Right lobe of liver (tissue), 6 donors: ENCODE data around the gene LYPD6B. TPM values are rescaled to one million over a fixed set of nuclear protein-coding genes. Genes with fewer than 3 reads are reported as not detected.
"Not testable (repeated sequence)": the region's sequence is repeated elsewhere in the genome, so short reads cannot be mapped to it uniquely, and the experiment has no call there.

Experiments used
- ATAC-seq, 4 donors: fragments of 200-7000 bp; cut with Tn5 transposase; one replicate each; pipeline ENCODE4 v1.9.1; 2020; ENCODE audit warnings: mild to moderate bottlenecking in 4 of 4, moderate library complexity in 4 of 4
- DNase-seq, 3 donors: peaks; one replicate each; pipeline ENCODE4 v3.0.0-alpha.2; 2020
- H3K27ac ChIP-seq, 3 donors: fragments of 200-600 bp; one replicate each; pipeline ENCODE4 v1.8.0; 2022
- H3K27me3 ChIP-seq, 2 donors: fragments of 200-600 bp; one replicate each; pipeline ENCODE4 v1.8.0; 2022
- H3K36me3 ChIP-seq, 4 donors: fragments of 200-600 bp; sonication (generic) in 1 of 4; one replicate each; pipeline versions ENCODE4 v1.5.1 to v1.8.0; 2017 to 2022; ENCODE audit warnings: control low read depth in 1 of 4
- H3K4me1 ChIP-seq, 4 donors: fragments of 200-600 bp; sonication (generic) in 1 of 4; one replicate each; pipeline versions ENCODE4 v1.5.1 to v1.8.0; 2017 to 2022; ENCODE audit warnings: control low read depth in 1 of 4
- H3K4me3 ChIP-seq, 3 donors: fragments of 200-600 bp; one replicate each; pipeline ENCODE4 v1.8.0; 2022
- H3K9me3 ChIP-seq, 4 donors: fragments of 200-600 bp; sonication (generic) in 1 of 4; one replicate each; pipeline versions ENCODE4 v1.5.1 to v1.8.0; 2017 to 2022; ENCODE audit warnings: control low read depth in 1 of 4
- POLR2A ChIP-seq: fragments of 450-650 bp; IDR thresholded peaks from one replicate; pipeline ENCODE4 v1.6.1; 2017; ENCODE audit warnings: antibody characterized with exemption, mild to moderate bottlenecking
- WGBS: methylation state at CpG from one replicate; pipeline ENCODE4 v1.1.6; 2018; ENCODE audit warnings: low coverage, low lambda C conversion rate; ENCODE audit not compliant: insufficient coverage; ENCODE audit errors: missing lambda C conversion rate; 5-methylcytosine and 5-hydroxymethylcytosine counted together
- intact Hi-C, 2 donors: fragments of 100-400 bp; cut with DNase I; formaldehyde crosslinking; loops; one replicate each; pipeline versions ENCODE4 v1.11.2 to v1.14.1; 2022
- total RNA-seq, 6 experiments: library from RNA; depleted of rRNA in 2 of 6; stranded (reverse); fragments of >200 nt in 2 of 6; fragmentation: NEBNext Ultra II Directional in 3 of 6; extraction: Animal tissue kit (Norgen Biotek cat#: 25700) in 3 of 6; gene quantifications; one replicate each; pipeline versions ENCODE4 v1.1.0 to v1.2.4, GENCODE V29; 2016 to 2023
- TF ChIP-seq, protein P1 (sequence below), 4 donors: fragments of 200-600 bp in 3 of 4; fragments of 450-650 bp in 1 of 4; IDR thresholded peaks; one replicate each; pipeline versions ENCODE4 v1.5.1 to v1.8.0; 2016 to 2022; ENCODE audit warnings: antibody characterized with exemption in 4 of 4, mild to moderate bottlenecking in 2 of 4
- donor health status: DM: no; HTN: yes; CAD: no.
- donor health status: DM: no; HTN: no; CAD: no.
- donor health status: DM: no; HTN: no; CAD: no.
- donor health status: DM: no; HTN: yes; CAD: no.
- donor health status: DM: no; HTN: yes; CAD: no.

The LYPD6B gene
- total RNA-seq, 6 experiments from 2014 or later: 0.30 to 0.31 TPM; not detected in 4

DNA sequence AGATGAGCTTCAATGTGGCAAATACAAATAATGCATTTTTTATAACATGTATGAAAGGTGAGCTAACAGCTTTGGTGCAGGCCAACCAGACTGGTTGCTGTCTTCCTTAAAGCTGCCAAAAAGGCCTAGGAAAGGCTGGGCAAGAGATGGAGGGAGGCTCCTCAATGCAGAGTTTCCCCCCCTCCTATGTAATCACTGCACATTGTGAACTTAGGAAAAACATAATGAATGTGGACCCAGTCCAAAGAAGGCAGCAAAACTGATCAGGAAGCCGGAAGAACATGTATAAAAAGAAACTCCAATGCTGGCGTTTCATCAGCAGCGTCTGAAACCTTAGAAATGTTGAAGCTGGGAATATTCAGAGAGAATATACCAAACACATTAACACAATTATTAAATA is 207.7 kb downstream of the LYPD6B start:
- Histone ChIP-seq H3K27me3 (no peaks in the 10 kb centered on the region), H3K4me1 (no peaks in the 10 kb centered on the region), H3K9me3 (no peaks in the 10 kb centered on the region), H3K36me3 (no peaks in the 10 kb centered on the region), H3K4me3 (no peak overlapping the region), H3K27ac (no peak overlapping the region)
- 78% methylated on average over 3 of the region's 3 CpGs for WGBS
- TF ChIP-seq, protein P1, sequence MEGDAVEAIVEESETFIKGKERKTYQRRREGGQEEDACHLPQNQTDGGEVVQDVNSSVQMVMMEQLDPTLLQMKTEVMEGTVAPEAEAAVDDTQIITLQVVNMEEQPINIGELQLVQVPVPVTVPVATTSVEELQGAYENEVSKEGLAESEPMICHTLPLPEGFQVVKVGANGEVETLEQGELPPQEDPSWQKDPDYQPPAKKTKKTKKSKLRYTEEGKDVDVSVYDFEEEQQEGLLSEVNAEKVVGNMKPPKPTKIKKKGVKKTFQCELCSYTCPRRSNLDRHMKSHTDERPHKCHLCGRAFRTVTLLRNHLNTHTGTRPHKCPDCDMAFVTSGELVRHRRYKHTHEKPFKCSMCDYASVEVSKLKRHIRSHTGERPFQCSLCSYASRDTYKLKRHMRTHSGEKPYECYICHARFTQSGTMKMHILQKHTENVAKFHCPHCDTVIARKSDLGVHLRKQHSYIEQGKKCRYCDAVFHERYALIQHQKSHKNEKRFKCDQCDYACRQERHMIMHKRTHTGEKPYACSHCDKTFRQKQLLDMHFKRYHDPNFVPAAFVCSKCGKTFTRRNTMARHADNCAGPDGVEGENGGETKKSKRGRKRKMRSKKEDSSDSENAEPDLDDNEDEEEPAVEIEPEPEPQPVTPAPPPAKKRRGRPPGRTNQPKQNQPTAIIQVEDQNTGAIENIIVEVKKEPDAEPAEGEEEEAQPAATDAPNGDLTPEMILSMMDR (IDR thresholded peaks at IDR 0.05): no peak
- no peak for TF ChIP-seq POLR2A
- DNase-seq (no peak), ATAC-seq (no peak)
- intact Hi-C loops: no loop called here

DNA sequence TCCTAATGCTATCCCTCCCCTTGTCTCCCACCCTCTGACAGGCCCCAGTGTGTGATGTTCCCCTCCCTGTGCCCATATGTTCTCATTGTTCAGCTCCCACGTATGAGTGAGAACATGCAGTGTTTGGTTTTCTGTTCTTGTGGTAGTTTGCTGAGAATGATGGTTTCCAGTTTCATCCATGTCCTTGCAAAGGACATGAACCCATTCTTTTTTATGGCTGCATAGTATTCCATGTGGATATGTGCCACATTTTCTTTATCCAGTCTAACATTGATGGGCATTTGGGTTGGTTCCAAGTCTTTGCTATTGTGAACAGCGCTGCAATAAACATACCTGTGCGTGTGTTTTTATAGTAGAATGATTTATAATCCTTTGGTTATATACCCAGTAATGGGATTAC is 212.9 kb downstream of the LYPD6B start:
- H3K36me3 ChIP-seq, DNase-seq, H3K27me3 ChIP-seq, H3K9me3 ChIP-seq, H3K4me3 ChIP-seq, intact Hi-C loops, H3K27ac ChIP-seq, ATAC-seq, H3K4me1 ChIP-seq: not testable (repeated sequence)
- 84% methylated on average over 3 of the region's 3 CpGs for WGBS

DNA sequence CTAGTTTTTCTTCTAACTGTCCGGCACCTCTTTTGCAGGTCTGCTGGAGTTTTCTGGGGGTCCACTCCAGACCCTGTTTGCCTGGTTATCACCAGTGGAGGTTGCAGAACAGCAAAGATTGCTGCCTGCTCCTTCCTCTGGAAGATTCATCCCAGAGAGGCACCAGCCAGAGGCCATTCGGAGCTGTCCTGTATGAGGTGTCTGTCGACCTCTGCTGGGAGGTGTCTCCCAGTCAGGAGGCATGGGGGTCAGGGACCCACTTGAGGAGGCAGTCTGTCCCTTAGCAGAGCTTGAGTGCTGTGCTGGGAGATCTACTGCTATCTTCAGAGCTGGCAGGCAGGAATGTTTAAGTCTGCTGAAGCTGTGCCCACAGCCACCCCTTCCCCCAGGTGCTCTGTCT is 218.4 kb downstream of the LYPD6B start:
- H3K27me3 ChIP-seq, H3K27ac ChIP-seq, H3K9me3 ChIP-seq, DNase-seq, H3K36me3 ChIP-seq, intact Hi-C loops, H3K4me3 ChIP-seq, H3K4me1 ChIP-seq, ATAC-seq: not testable (repeated sequence)
- WGBS: 40% methylated on average over 1 of the region's 3 CpGs

DNA sequence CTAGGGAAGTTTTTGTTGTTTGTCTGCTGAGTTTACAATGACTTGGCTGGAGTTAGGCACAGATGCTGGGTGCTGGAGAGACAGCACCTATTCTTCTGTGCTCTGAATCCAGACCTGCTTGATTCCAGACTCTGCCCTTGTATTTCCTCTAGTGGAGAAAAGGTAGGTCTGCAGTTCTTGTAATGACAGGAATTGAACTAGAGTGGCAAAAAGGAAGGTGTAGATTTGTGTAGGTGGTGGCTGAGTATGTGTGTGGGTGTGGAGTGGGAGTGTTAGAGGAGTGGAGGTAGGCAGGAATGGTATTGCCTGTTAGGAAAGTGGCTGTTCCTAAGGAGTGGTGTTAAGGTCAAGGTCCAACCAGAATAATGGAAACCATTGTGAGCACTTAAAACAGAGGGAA is 220.0 kb downstream of the LYPD6B start:
- ATAC-seq (no peak), DNase-seq (no peak)
- intact Hi-C loops: no loop called here
- TF ChIP-seq, protein P1 (IDR thresholded peaks at IDR 0.05): no peak
- no peak for TF ChIP-seq POLR2A
- Histone ChIP-seq H3K4me3 (no peak overlapping the region), H3K36me3 (no peaks in the 10 kb centered on the region), H3K4me1 (no peaks in the 10 kb centered on the region), H3K27ac (no peak overlapping the region), H3K9me3 (no peaks in the 10 kb centered on the region), H3K27me3 (no peaks in the 10 kb centered on the region)

DNA sequence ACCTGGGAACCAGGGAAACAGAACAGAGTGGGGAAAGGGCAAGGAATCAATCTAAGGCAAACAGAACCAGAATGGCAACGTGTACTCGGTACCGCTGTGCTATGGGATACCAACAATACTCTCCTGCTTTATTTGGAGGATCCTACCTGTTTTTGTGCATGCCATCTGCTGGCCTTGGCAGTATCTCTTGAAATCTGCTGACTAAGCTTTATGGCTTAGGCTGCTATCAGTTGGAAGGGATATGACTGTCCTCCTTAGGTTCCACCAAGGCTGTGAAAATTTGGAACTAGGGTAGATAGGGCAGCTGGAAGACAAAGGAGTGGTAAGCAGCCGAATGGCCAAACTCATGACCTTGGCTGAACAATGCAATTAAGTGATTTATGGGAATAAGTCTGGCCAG is 220.6 kb downstream of the LYPD6B start:
- 63% methylated on average over 4 of the region's 4 CpGs for WGBS
- Histone ChIP-seq H3K27me3 (no peaks in the 10 kb centered on the region), H3K4me1 (no peaks in the 10 kb centered on the region), H3K36me3 (no peaks in the 10 kb centered on the region), H3K9me3 (no peaks in the 10 kb centered on the region), H3K4me3 (no peak overlapping the region), H3K27ac (no peak overlapping the region)
- intact Hi-C loops: no loop called here
- ATAC-seq (no peak), DNase-seq (no peak)
- TF ChIP-seq, protein P1 (IDR thresholded peaks at IDR 0.05): no peak
- TF ChIP-seq POLR2A: no peak

DNA sequence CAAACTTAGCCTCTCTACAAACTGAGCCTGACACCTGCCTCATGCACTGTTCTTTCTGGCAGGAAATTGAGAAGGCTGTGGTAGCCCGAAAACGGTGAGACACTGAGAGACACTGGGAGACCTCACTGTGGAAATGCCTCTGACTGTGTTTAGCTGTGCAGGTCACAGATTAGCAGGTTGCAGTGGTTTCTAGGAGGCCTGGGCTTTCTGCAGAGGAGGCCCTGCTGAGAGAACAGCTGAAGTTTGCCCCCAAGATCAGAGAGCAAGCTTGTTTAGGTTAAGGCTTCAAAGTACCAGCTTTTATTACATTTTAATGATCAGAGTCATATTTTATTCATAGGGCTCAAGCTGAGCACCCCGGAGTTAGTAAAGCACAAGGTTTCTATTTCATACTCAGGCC is 223.2 kb downstream of the LYPD6B start:
- Histone ChIP-seq H3K4me3 (no peak overlapping the region), H3K27ac (no peak overlapping the region), H3K36me3 (no peaks in the 10 kb centered on the region), H3K9me3 (no peaks in the 10 kb centered on the region), H3K4me1 (no peaks in the 10 kb centered on the region), H3K27me3 (no peaks in the 10 kb centered on the region)
- DNase-seq: no peak
- no peak for ATAC-seq
- 31% methylated on average over 3 of the region's 3 CpGs for WGBS
- intact Hi-C loops: no loop called here
- TF ChIP-seq, protein P1 (IDR thresholded peaks at IDR 0.05): no peak
- no peak for TF ChIP-seq POLR2A
